ENCODE measurements around the gene SLC26A5. TPM values are rescaled to one million over a fixed set of nuclear protein-coding genes. Genes with fewer than 3 reads are reported as not detected.

Gene SLC26A5
- total and polyA plus RNA-seq, 2 experiments from 2014 or later, result 0.12 to 0.15 TPM

DNA sequence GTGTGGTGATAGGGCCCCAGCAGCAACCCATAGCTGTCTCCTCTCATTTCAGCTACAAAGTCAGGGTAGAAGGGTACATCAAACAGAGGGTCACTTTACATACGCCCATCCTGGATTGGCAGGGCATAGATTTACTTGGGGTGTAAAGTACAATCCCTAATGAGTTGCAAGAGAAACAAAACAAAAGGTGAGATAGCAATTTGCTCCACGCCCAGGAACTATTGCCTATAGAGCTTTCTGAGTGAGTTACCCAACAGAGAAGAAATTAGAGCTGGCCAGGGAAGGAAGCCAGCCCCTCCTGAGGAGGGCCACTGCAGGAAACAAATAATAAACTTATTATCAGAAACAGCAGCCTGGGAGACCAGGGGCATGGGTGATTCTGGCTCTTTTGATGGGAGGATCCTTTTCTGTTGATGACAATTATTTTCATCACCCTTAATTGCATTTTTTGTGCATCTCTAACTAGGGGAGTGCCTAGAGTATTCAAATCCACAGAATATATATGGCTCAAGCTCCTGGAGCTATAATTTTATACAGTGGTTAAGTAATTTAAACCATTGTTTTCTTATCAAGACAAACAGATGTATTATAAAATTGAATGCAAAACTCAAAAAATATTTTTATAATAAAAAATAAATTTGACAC is 47.4 kb downstream of the SLC26A5 start:
- no peak overlapping the region for H3K27ac ChIP-seq
- TF ChIP-seq, protein P1, sequence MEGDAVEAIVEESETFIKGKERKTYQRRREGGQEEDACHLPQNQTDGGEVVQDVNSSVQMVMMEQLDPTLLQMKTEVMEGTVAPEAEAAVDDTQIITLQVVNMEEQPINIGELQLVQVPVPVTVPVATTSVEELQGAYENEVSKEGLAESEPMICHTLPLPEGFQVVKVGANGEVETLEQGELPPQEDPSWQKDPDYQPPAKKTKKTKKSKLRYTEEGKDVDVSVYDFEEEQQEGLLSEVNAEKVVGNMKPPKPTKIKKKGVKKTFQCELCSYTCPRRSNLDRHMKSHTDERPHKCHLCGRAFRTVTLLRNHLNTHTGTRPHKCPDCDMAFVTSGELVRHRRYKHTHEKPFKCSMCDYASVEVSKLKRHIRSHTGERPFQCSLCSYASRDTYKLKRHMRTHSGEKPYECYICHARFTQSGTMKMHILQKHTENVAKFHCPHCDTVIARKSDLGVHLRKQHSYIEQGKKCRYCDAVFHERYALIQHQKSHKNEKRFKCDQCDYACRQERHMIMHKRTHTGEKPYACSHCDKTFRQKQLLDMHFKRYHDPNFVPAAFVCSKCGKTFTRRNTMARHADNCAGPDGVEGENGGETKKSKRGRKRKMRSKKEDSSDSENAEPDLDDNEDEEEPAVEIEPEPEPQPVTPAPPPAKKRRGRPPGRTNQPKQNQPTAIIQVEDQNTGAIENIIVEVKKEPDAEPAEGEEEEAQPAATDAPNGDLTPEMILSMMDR (IDR thresholded peaks at IDR 0.05; ENCODE audit: low read depth, low read length), result no peak

DNA sequence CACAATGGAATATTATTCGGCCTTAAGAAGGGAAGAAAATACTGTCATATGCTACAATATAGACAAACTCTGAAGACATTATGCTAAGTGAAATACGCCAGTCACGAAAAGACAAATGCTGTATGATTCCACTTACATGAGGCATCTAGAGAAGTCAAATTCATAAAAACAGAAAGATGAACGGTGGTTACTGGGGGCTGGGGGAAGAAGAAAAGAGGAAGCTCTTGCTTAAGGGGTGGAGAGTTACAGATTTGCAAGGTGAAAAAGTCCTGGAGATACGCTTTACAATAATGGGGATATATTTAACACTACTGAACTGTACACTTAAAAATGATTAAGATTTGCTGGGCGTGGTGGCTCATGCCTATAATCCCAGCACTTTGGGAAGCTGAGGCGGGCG is 49.5 kb downstream of the SLC26A5 start:
- Histone ChIP-seq H3K27ac (no peak overlapping the region), H3K27me3 (no peaks in the 10 kb centered on the region), H3K36me3 (no peaks in the 10 kb centered on the region), H3K9me3 (ENCODE audit: low read depth) (no peaks in the 10 kb centered on the region), H3K4me3 (no peak overlapping the region), H3K4me1 (ENCODE audit: low read depth) (no peaks in the 10 kb centered on the region)
- TF ChIP-seq, protein P1 (IDR thresholded peaks at IDR 0.05; ENCODE audit: low read depth, low read length), result no peak
- DNase-seq (ENCODE audit: low read depth in 1 of 2, low spot score in 1 of 2), result no peak

More for the DNA sequence above, 47.4 kb downstream of the SLC26A5 start:
- no peak for DNase-seq (ENCODE audit: low read depth in 1 of 2, low spot score in 1 of 2)
- H3K36me3 ChIP-seq, result no peaks in the 10 kb centered on the region
- H3K4me1 ChIP-seq (ENCODE audit: low read depth), result no peaks in the 10 kb centered on the region
- H3K9me3 ChIP-seq (ENCODE audit: low read depth), result no peaks in the 10 kb centered on the region
- H3K4me3 ChIP-seq, result no peak overlapping the region
- no peaks in the 10 kb centered on the region for H3K27me3 ChIP-seq

DNA sequence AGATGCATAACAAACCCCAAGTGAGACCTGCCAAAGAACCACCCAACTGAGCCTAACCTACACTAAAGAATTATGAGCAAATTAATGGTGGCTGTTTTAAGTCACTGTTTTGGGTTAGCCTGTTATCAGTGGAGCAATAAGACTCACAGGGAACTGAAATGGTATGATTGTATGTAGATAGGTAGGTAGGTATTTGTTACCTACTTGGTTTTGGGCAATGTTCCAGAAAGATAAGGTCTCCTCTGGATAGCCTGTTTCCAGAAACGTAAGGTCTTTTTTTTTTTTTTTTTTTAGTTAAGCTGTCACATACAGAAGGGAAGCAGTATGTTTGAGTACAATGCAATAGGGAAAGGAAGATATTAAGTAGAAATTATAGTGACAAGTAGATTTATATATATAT is 50.9 kb downstream of the SLC26A5 start:
- Histone ChIP-seq H3K36me3 (no peaks in the 10 kb centered on the region), H3K27ac (no peak overlapping the region), H3K27me3 (no peaks in the 10 kb centered on the region), H3K9me3 (ENCODE audit: low read depth) (no peaks in the 10 kb centered on the region), H3K4me1 (ENCODE audit: low read depth) (no peaks in the 10 kb centered on the region), H3K4me3 (no peak overlapping the region)
- TF ChIP-seq, protein P1 (IDR thresholded peaks at IDR 0.05; ENCODE audit: low read depth, low read length), result no peak
- no peak for DNase-seq (ENCODE audit: low read depth in 1 of 2, low spot score in 1 of 2)

DNA sequence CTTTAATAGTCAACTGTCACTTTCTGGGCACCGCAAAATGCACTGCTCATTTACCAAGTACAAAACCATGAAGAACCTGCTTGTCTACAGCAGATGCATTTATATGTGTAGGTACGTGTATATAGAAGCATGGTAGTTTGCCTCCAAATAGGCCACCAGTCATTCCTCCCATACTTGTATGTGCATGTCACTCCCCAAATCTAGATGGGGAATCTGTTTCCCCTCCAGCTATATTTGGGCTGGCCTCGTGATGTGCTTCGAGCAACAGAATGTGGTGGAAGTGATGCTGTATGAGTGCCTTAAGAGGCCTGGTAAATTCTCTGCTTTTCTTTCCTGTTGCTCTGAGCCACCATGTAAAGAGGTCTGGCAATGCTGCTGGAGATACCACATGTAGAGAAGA is 51.4 kb downstream of the SLC26A5 start:
- no peak for DNase-seq (ENCODE audit: low read depth in 1 of 2, low spot score in 1 of 2)
- H3K4me1 ChIP-seq (ENCODE audit: low read depth), result no peaks in the 10 kb centered on the region
- H3K27ac ChIP-seq, result no peak overlapping the region
- H3K9me3 ChIP-seq (ENCODE audit: low read depth), result no peaks in the 10 kb centered on the region
- H3K27me3 ChIP-seq, result no peaks in the 10 kb centered on the region
- no peaks in the 10 kb centered on the region for H3K36me3 ChIP-seq
- TF ChIP-seq, protein P1 (IDR thresholded peaks at IDR 0.05; ENCODE audit: low read depth, low read length), result no peak
- H3K4me3 ChIP-seq, result no peak overlapping the region

DNA sequence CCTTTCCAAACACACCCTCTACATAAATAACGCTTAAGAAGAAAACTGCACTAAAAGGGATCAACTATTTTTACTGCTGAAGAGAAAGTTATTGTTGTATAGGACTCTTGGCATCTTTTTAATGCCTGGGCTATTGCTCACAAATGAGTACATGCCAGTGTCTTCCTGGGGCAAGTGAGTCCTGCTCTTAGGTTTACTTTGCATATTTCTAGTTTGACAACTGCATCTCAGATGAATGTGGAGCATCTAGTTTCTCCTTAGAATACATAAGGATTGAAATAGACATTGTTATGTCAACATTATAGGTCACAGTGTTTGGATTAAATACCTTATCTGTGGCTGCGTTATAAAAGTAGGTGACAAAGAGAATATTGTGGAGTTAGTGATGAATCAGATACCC is 54.0 kb downstream of the SLC26A5 start:
- Histone ChIP-seq H3K27ac (no peak overlapping the region), H3K9me3 (ENCODE audit: low read depth) (no peaks in the 10 kb centered on the region), H3K4me1 (ENCODE audit: low read depth) (no peaks in the 10 kb centered on the region), H3K36me3 (no peaks in the 10 kb centered on the region), H3K4me3 (no peak overlapping the region), H3K27me3 (no peaks in the 10 kb centered on the region)
- DNase-seq (ENCODE audit: low read depth in 1 of 2, low spot score in 1 of 2), result no peak
- TF ChIP-seq, protein P1 (IDR thresholded peaks at IDR 0.05; ENCODE audit: low read depth, low read length), result no peak

Data from cardiac muscle cell (in vitro differentiated cells and primary cell).